ENCODE data around the gene C4A.
"Not testable (repeated sequence)": the region's sequence is repeated elsewhere in the genome, so short reads cannot be mapped to it uniquely, and the experiment has no call there.

C4A gene

GRCh38 chr6:31966997-31967925 is 14.6 kb upstream of the C4A start:
- no peak overlapping the region for H2AFZ ChIP-seq (ENCODE audit: low read depth, low read length)
- H3K36me3 ChIP-seq (ENCODE audit: insufficient read depth, low read length): peaks cover 71% of the 10 kb centered on the region
- no peaks in the 10 kb centered on the region for H3K9me3 ChIP-seq (ENCODE audit: low read length)
- H3K4me1 ChIP-seq (ENCODE audit: insufficient read depth, low read length): peaks cover 8% of the 10 kb centered on the region
- H3K4me3 ChIP-seq (ENCODE audit: low read length): no peak overlapping the region
- no peaks in the 10 kb centered on the region for H3K27me3 ChIP-seq (ENCODE audit: insufficient read depth, low read length)

DNA sequence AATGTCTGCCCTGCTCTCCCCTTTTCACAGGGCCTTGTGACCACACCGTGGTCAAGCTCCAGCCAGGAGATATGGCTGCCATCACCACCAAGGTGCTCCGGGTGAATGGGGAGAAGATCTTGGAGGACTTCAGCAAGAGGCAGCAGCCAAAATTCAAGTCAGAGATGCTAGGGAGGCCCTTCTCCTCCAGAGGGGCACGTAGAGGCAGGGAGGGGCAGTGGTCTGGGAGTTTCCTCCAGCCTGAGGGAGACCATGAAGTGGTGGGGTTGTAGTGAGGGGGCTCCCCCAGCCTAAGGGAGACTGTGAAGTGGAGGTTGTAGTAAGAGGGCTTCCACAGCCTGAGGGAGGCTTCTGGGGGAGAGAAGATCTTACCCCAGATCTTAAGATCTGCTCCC is 13.9 kb upstream of the C4A start:
- Histone ChIP-seq H2AFZ (ENCODE audit: low read depth, low read length) (no peak overlapping the region), H3K4me3 (ENCODE audit: low read length) (no peak overlapping the region), H3K36me3 (ENCODE audit: insufficient read depth, low read length) (peaks cover 64% of the 10 kb centered on the region), H3K27me3 (ENCODE audit: insufficient read depth, low read length) (no peaks in the 10 kb centered on the region), H3K4me1 (ENCODE audit: insufficient read depth, low read length) (peaks cover 12% of the 10 kb centered on the region), H3K9me3 (ENCODE audit: low read length) (no peaks in the 10 kb centered on the region)

GRCh38 chr6:31968326-31968725 is 13.5 kb upstream of the C4A start:
- Histone ChIP-seq H3K36me3 (ENCODE audit: insufficient read depth, low read length) (peaks cover 60% of the 10 kb centered on the region), H2AFZ (ENCODE audit: low read depth, low read length) (no peak overlapping the region), H3K27me3 (ENCODE audit: insufficient read depth, low read length) (no peaks in the 10 kb centered on the region), H3K4me3 (ENCODE audit: low read length) (no peak overlapping the region), H3K9me3 (ENCODE audit: low read length) (no peaks in the 10 kb centered on the region), H3K4me1 (ENCODE audit: insufficient read depth, low read length) (peaks cover 16% of the 10 kb centered on the region)

DNA sequence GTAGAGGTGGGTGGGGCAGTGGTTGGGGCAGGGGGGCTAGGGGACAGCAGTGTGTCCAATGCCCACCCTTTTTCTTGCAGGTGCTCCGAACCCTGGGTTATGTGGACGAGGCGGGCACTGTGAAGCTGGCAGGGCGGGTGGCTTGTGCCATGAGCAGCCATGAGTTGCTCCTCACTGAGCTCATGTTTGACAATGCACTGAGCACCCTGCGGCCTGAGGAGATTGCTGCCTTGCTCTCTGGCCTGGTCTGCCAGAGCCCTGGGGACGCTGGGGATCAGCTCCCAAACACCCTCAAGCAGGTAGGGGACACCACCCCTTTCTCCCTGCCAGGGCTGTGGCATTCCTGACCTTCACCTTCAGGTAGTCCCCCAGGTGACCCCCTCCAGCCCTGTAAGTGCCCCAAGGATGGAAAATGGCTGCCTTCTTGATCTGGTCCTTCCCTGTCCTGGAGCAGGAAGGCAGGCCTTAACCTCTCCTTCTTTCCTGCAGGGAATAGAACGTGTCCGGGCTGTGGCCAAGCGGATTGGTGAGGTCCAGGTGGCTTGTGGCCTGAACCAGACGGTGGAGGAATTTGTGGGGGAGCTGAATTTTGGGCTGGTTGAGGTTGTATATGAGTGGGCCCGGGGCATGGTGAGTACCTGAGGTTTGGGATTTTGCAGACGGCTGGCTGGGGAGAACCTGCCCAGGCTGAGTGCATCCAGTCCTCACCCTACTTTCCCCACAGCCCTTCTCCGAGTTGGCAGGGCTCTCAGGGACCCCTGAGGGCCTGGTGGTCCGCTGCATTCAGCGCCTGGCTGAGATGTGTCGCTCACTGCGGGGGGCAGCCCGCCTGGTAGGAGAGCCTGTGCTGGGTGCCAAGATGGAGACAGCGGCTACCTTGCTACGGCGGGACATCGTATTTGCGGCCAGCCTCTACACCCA is 12.8 kb upstream of the C4A start:
- no peaks in the 10 kb centered on the region for H3K9me3 ChIP-seq (ENCODE audit: low read length)
- no peaks in the 10 kb centered on the region for H3K27me3 ChIP-seq (ENCODE audit: insufficient read depth, low read length)
- peaks cover 17% of the 10 kb centered on the region for H3K4me1 ChIP-seq (ENCODE audit: insufficient read depth, low read length)
- no peak overlapping the region for H2AFZ ChIP-seq (ENCODE audit: low read depth, low read length)
- no peak overlapping the region for H3K4me3 ChIP-seq (ENCODE audit: low read length)
- H3K36me3 ChIP-seq (ENCODE audit: insufficient read depth, low read length): peaks cover 53% of the 10 kb centered on the region

GRCh38 chr6:31969712-31970603 is 11.9 kb upstream of the C4A start:
- no peak overlapping the region for H2AFZ ChIP-seq (ENCODE audit: low read depth, low read length)
- H3K4me3 ChIP-seq (ENCODE audit: low read length): no peak overlapping the region
- H3K27me3 ChIP-seq (ENCODE audit: insufficient read depth, low read length): no peaks in the 10 kb centered on the region
- peaks cover 17% of the 10 kb centered on the region for H3K4me1 ChIP-seq (ENCODE audit: insufficient read depth, low read length)
- no peaks in the 10 kb centered on the region for H3K9me3 ChIP-seq (ENCODE audit: low read length)
- peaks cover 49% of the 10 kb centered on the region for H3K36me3 ChIP-seq (ENCODE audit: insufficient read depth, low read length)

GRCh38 chr6:31970604-31971271 is 11.1 kb upstream of the C4A start:
- Histone ChIP-seq H3K36me3 (ENCODE audit: insufficient read depth, low read length) (peaks cover 45% of the 10 kb centered on the region), H3K9me3 (ENCODE audit: low read length) (no peaks in the 10 kb centered on the region), H3K4me3 (ENCODE audit: low read length) (peak overlapping the region; percentile 56), H2AFZ (ENCODE audit: low read depth, low read length) (no peak overlapping the region), H3K27me3 (ENCODE audit: insufficient read depth, low read length) (no peaks in the 10 kb centered on the region), H3K4me1 (ENCODE audit: insufficient read depth, low read length) (peaks cover 17% of the 10 kb centered on the region)

GRCh38 chr6:31971279-31971992 is 10.4 kb upstream of the C4A start:
- Histone ChIP-seq H3K9me3 (ENCODE audit: low read length) (no peaks in the 10 kb centered on the region), H3K36me3 (ENCODE audit: insufficient read depth, low read length) (peaks cover 41% of the 10 kb centered on the region), H3K4me3 (ENCODE audit: low read length) (peak overlapping the region; percentile 56), H3K4me1 (ENCODE audit: insufficient read depth, low read length) (peaks cover 17% of the 10 kb centered on the region), H3K27me3 (ENCODE audit: insufficient read depth, low read length) (no peaks in the 10 kb centered on the region), H2AFZ (ENCODE audit: low read depth, low read length) (peak overlapping the region; percentile 72)

DNA sequence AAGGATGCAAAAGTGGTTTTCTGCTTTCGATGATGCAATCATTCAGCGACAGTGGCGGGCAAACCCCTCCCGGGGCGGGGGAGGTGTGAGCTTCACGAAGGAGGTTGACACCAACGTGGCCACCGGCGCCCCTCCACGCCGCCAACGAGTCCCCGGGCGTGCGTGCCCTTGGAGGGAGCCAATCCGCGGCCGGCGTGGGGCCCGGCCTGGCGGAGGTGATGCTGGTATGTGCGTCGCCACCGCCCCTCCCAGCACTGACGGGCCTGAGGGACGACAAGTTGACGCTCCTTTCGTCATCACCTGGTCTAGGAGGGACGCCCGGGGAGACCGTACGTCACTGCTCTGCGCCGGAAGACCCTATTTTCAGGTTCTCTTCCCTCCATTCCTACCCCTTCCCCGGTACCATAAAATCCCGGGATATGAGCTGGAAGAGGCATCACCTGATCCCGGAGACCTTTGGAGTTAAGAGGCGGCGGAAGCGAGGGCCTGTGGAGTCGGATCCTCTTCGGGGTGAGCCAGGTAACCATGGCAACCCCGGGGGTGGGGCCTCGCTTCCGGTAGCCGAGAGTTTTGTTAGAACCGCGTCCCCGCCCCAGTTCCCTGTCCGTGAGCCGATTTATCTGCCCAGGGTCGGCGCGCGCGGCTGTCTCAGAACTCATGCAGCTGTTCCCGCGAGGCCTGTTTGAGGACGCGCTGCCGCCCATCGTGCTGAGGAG is 9.7 kb upstream of the C4A start, which contains the start of gene DXO:
DXO (minus strand) TSS at position 146 of the 716 bp plus-strand sequence. CDS start 463 bp downstream, outside the sequence.
- Histone ChIP-seq H3K27me3 (ENCODE audit: insufficient read depth, low read length) (no peaks in the 10 kb centered on the region), H3K4me1 (ENCODE audit: insufficient read depth, low read length) (peaks cover 17% of the 10 kb centered on the region), H3K36me3 (ENCODE audit: insufficient read depth, low read length) (peaks cover 33% of the 10 kb centered on the region), H3K9me3 (ENCODE audit: low read length) (no peaks in the 10 kb centered on the region), H3K4me3 (ENCODE audit: low read length) (peak within 1 kb of the TSS; percentile 56), H2AFZ (ENCODE audit: low read depth, low read length) (peak within 1 kb of the TSS; percentile 72)

DNA sequence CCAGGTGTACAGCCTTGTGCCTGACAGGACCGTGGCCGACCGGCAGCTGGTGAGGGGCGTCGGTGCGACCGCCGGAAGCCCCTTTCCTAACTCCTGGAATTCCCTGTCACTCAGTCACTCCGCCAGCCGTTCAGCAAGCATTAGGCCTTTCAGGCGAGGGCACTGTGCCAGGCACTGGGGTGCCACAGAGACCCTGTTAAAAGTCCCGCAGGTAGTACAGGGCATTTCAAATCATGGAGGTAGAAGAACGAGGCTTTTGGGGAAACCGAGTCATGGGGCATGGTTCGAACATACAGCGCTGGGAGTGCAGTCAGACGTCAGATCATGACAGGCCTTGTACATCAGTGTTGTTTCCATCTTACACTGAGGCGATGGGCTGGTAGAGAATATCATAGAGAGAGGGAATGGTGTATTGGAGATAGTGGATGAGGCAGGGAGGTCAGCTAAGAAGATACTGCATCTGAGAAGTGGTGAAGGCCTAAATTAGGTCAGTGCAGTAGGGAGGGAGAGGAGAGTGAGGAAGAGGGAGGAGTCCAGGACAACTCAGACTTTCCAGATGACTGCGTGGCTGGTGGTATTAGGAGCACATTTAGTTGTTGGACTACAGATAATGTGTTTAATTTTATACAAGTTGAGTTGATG is 9.0 kb upstream of the C4A start:
- H2AFZ ChIP-seq (ENCODE audit: low read depth, low read length): peak overlapping the region; percentile 72
- H3K4me3 ChIP-seq (ENCODE audit: low read length): peak overlapping the region; percentile 56
- H3K9me3 ChIP-seq (ENCODE audit: low read length): no peaks in the 10 kb centered on the region
- peaks cover 27% of the 10 kb centered on the region for H3K36me3 ChIP-seq (ENCODE audit: insufficient read depth, low read length)
- H3K4me1 ChIP-seq (ENCODE audit: insufficient read depth, low read length): peaks cover 17% of the 10 kb centered on the region
- H3K27me3 ChIP-seq (ENCODE audit: insufficient read depth, low read length): no peaks in the 10 kb centered on the region

DNA sequence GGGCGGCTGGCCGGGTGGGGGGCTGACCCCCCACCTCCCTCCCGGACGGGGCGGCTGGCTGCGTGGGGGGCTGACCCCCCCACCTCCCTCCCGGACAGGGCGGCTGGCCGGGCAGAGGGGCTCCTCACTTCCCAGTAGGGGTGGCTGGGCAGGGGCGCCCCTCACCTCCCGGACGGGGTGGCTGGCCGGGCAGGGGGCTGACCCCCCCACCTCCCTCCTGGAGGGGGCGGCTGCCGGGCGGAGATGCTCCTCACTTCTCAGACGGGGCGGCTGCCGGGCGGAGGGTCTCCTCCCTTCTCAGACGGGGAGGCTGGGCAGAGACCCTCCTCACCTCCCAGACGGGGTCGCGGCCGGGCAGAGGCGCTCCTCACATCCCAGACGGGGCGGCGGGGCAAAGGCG is 5.8 kb upstream of the C4A start:
- H2AFZ ChIP-seq (ENCODE audit: low read depth, low read length); H3K9me3 ChIP-seq (ENCODE audit: low read length): not testable (repeated sequence)

More for the DNA sequence above, 5.8 kb upstream of the C4A start:
- not testable (repeated sequence) for H3K27me3 ChIP-seq (ENCODE audit: insufficient read depth, low read length); H3K4me3 ChIP-seq (ENCODE audit: low read length)
- peaks cover 18% of the 10 kb centered on the region for H3K36me3 ChIP-seq (ENCODE audit: insufficient read depth, low read length)
- peaks cover 15% of the 10 kb centered on the region for H3K4me1 ChIP-seq (ENCODE audit: insufficient read depth, low read length)

Measured in neuron (in vitro differentiated cells).